ENCODE results near the gene DPH2. TPM values are rescaled to one million over a fixed set of nuclear protein-coding genes. Genes with fewer than 3 reads are reported as not detected.

DPH2 gene
- total RNA-seq, 6 experiments from 2014 or later: 8.9 to 27.5 (median 12.0) TPM

DNA sequence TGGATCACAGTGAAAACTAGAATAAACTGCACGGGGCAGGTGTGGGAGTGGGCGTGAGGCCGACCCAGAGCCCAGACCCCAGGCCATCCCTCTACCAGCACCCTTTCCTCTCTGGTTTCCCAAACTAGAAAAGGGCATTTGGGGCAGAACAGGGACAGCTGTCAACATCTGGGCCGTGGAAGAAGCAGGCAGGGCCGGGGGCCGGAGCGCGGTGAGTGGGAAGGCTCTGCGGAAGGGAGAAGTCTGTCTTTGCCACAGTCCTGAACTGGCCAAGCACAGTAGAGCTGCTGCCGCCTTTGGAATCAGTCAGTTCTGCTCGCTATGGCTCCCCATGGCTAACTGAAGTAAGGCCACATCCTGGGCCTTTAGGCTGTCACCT, 28.2 kb downstream of the DPH2 start:
- Histone ChIP-seq H3K36me3 (no peaks in the 10 kb centered on the region), H3K27ac (no peak overlapping the region), H3K27me3 (no peaks in the 10 kb centered on the region), H3K4me3 (no peak overlapping the region), H3K9me3 (no peaks in the 10 kb centered on the region), H3K4me1 (no peaks in the 10 kb centered on the region)
- WGBS (ENCODE audit: insufficient coverage, low coverage, low lambda C conversion rate, missing lambda C conversion rate): 55% methylated on average over 3 of the region's 11 CpGs
- TF ChIP-seq CTCF (IDR thresholded peaks at IDR 0.05) (no peak), POLR2A (IDR thresholded peaks at IDR 0.05) (no peak)
- ATAC-seq (no peak), DNase-seq (no peak)
- intact Hi-C loops (cut with DNase I): no loop called here

DNA sequence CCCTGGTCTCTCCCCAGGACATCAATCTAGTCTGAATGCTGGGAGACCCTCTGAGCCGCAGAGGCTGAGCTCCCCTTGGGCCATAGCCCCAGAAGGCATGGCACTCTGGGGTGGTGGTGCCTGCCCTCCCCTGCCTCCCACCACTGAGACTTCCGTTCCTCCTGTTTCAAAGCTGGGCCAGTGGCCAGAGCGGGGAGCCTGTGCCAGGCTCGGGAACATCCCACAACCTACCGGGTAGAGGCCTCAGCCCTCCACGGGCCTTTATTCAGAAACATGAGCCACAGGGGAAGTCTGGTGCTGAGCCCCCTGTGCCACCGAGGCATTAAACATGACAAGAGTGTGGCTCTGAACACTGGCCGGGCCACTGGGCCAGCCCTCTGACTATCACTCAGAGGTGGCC, 29.6 kb downstream of the DPH2 start:
- Histone ChIP-seq H3K36me3 (no peaks in the 10 kb centered on the region), H3K27ac (no peak overlapping the region), H3K9me3 (no peaks in the 10 kb centered on the region), H3K4me1 (no peaks in the 10 kb centered on the region), H3K27me3 (no peaks in the 10 kb centered on the region), H3K4me3 (no peak overlapping the region)
- WGBS (ENCODE audit: insufficient coverage, low coverage, low lambda C conversion rate, missing lambda C conversion rate): 83% methylated on average over 1 of the region's 8 CpGs
- ATAC-seq (no peak), DNase-seq (no peak)
- TF ChIP-seq POLR2A (IDR thresholded peaks at IDR 0.05) (no peak), CTCF (IDR thresholded peaks at IDR 0.05) (no peak)
- intact Hi-C loops (cut with DNase I): no loop called here

DNA sequence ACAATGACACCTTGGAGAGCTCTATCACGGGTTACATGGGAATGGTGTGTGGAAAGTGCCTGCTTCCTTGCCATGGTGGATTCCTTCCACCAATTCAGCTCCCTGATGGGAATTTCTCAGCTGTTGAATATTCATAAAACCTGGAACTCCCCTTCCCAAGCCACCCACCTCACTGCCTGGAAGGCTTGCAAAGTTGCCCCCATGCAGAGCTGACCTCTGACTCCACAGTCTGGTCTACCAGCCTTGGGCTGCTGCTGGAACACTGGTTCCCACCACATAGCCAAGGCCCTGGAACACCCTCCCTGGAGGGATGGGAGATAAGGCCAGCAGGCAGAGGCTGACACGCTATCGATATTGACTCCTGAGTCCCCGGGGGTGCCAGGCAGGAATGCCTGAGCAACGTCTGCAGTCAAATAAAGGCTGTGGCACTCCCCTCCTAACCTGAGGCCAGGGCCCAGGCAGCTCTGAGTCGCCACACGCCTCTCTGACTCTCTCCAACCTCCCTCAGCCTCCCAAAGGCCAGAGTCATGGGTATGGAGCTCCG, 30.4 kb downstream of the DPH2 start:
- Histone ChIP-seq H3K36me3 (no peaks in the 10 kb centered on the region), H3K9me3 (no peaks in the 10 kb centered on the region), H3K4me1 (no peaks in the 10 kb centered on the region), H3K4me3 (no peak overlapping the region), H3K27ac (no peak overlapping the region), H3K27me3 (no peaks in the 10 kb centered on the region)
- intact Hi-C loops (cut with DNase I): loop anchor here (5.0 kb wide), 1 partner anchor 37 kb away; no protein-coding TSS in a partner anchor
- 71% methylated on average over 1 of the region's 8 CpGs for WGBS (ENCODE audit: insufficient coverage, low coverage, low lambda C conversion rate, missing lambda C conversion rate)
- DNase-seq (no peak), ATAC-seq (no peak)
- TF ChIP-seq POLR2A (IDR thresholded peaks at IDR 0.05) (no peak), CTCF (IDR thresholded peaks at IDR 0.05) (no peak)

DNA sequence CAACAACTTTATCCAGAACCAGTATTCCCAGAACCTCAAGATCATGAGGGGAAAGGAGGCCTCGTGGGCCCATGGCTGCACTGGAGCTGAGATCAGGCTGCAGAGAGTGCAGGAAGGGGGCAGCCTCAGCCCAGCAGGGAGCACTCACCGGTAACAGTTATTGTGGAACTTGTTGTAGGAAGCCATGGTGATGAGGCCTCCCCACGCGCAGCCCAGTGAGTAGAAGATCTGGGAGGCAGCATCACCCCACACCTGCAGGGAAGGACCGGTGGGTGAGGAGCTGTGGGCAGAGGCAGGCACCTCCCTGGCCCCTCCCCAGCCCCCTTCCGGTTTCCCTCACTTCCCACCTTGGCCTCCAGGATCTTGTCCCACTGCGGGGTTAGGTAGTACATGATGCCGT, 32.4 kb downstream of the DPH2 start:
- Histone ChIP-seq H3K27ac (no peak overlapping the region), H3K27me3 (no peaks in the 10 kb centered on the region), H3K4me3 (no peak overlapping the region), H3K36me3 (no peaks in the 10 kb centered on the region), H3K9me3 (no peaks in the 10 kb centered on the region), H3K4me1 (no peaks in the 10 kb centered on the region)
- ATAC-seq (no peak), DNase-seq (no peak)
- WGBS (ENCODE audit: insufficient coverage, low coverage, low lambda C conversion rate, missing lambda C conversion rate): no CpG with 5 or more reads among the region's 8 CpGs
- TF ChIP-seq CTCF (IDR thresholded peaks at IDR 0.05) (no peak), POLR2A (IDR thresholded peaks at IDR 0.05) (no peak)
- intact Hi-C loops (cut with DNase I): loop anchor here (5.0 kb wide), 1 partner anchor 35 kb away; no protein-coding TSS in a partner anchor

All from right lobe of liver (tissue), 6 donors.